ENCODE results near the gene CLDN18.

DNA sequence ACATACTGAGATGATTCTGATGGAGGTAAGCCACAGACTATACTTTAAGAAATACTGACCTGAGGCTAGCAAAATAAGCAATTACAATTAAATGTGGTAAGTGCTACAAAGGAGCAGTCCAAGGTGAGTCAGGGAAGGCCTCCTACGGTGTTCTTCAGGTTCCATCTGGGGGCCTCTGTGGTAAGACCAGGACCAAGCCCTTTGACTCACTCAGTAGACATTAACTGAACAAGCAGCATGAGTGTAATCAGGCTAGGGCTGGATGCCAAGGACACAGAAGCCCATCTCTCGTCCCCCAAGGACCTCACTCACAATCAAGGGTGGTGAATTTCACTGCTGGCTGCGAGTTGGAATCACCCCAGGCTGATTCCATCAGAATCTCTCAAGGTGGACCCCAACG, 68.1 kb downstream of the CLDN18 start:
- TF ChIP-seq, protein P1, sequence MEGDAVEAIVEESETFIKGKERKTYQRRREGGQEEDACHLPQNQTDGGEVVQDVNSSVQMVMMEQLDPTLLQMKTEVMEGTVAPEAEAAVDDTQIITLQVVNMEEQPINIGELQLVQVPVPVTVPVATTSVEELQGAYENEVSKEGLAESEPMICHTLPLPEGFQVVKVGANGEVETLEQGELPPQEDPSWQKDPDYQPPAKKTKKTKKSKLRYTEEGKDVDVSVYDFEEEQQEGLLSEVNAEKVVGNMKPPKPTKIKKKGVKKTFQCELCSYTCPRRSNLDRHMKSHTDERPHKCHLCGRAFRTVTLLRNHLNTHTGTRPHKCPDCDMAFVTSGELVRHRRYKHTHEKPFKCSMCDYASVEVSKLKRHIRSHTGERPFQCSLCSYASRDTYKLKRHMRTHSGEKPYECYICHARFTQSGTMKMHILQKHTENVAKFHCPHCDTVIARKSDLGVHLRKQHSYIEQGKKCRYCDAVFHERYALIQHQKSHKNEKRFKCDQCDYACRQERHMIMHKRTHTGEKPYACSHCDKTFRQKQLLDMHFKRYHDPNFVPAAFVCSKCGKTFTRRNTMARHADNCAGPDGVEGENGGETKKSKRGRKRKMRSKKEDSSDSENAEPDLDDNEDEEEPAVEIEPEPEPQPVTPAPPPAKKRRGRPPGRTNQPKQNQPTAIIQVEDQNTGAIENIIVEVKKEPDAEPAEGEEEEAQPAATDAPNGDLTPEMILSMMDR (conservative IDR thresholded peaks at IDR 0.05 in 1 of 2, IDR thresholded peaks at IDR 0.05 in 1 of 2; ENCODE audit: extremely low read depth in 1 of 2, insufficient read depth in 1 of 2, low read depth in 1 of 2, low read length in 2 of 2) = no peak
- no peak for TF ChIP-seq EZH2 (IDR thresholded peaks at IDR 0.05; ENCODE audit: borderline replicate concordance, low read length)
